ENCODE measurements around the gene ZNF280A. TPM values are rescaled to one million over a fixed set of nuclear protein-coding genes. Genes with fewer than 3 reads are reported as not detected.

ZNF280A gene
- total RNA-seq, 4 donors from 2014 or later: not detected

DNA sequence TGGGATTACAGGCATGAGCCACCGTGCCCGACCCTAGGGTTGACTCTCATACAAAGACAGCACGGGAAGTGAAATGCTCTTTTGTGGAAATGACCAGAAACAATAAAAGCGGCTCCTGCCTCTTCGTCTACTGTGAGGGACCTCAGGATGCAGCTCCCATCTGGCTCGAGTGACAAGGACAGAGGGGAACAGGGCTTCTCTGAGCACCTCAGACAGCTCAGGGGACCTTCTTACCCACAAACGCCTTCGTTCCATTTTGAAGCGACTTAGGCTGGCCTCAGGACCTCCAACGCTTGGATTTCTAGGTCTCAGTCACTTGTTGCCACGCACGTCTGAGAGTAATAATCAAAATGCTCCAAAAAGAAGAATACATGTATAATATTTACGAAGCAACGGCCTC is 36.5 kb upstream of the ZNF280A start:
- no peak for TF ChIP-seq CTCF (IDR thresholded peaks at IDR 0.05; ENCODE audit: low read depth)

DNA sequence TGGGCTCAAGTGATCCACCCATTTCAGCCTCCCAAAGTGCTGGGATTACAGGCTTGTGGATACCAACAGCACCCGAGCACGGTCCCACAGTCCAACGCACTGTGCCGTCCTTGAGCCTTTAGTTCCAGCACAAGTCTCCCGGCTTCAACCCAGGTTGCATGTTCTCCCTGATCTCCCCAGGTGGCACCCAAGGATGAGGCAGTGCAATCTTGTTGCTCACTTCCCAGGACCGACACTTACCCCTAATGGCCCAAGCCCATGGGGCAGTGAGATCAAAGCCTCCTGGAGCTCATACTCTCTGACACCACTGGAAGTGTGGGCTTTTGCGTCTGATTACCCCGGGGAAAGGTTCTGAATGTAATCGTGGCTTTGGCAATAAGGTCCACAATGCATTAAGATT is 35.5 kb upstream of the ZNF280A start:
- no peak for TF ChIP-seq CTCF (IDR thresholded peaks at IDR 0.05; ENCODE audit: low read depth)

- TF ChIP-seq CTCF (IDR thresholded peaks at IDR 0.05; ENCODE audit: low read depth): no peak
Measured at GRCh38 chr22:22554587-22555284, 34.7 kb upstream of the ZNF280A start.

DNA sequence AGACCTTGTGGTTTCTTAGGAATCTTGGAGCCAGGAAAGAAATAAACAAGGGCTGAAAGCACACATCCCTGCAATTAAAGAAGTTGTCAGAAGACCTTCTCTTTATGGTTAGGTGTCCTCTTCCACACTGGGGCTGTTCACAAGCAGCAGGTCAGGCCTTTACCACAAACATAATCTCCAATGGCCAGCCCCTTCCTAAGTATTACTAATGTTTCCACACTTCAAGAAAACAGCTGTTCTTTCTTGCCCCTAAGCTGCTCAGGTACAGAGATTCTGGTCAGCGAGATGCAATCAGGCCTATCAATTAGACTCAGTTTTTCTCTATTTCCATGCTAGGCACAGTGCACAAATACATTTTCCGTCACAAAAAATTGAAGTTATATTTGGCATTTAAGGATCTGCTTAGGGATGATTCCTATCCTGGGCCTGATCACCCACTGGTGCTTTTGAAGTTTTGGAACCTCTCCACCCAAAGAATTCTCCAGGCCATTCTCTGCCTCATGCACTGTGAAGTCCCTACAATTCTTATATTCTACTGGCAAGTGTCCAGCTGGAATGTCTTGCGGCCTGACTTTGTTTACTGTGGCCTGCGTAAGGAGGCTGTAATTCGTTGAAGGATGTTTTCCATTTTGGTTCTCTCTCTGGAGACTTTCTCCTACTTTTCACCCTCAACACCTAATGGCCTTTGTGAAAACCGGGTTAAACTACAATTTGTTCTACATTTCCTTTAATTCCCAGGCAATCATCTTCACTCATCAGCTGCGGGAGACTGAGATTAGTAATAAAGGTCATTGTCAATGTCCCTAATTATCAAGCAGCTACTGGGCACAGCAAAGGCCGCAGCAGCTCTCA is 33.9 kb upstream of the ZNF280A start:
- no peak for TF ChIP-seq CTCF (IDR thresholded peaks at IDR 0.05; ENCODE audit: low read depth)

GRCh38 chr22:22553141-22553540 is 33.1 kb upstream of the ZNF280A start:
- TF ChIP-seq CTCF (IDR thresholded peaks at IDR 0.05; ENCODE audit: low read depth): no peak

- TF ChIP-seq CTCF (IDR thresholded peaks at IDR 0.05; ENCODE audit: low read depth): no peak
Measured at GRCh38 chr22:22552630-22553029, 32.6 kb upstream of the ZNF280A start.

DNA sequence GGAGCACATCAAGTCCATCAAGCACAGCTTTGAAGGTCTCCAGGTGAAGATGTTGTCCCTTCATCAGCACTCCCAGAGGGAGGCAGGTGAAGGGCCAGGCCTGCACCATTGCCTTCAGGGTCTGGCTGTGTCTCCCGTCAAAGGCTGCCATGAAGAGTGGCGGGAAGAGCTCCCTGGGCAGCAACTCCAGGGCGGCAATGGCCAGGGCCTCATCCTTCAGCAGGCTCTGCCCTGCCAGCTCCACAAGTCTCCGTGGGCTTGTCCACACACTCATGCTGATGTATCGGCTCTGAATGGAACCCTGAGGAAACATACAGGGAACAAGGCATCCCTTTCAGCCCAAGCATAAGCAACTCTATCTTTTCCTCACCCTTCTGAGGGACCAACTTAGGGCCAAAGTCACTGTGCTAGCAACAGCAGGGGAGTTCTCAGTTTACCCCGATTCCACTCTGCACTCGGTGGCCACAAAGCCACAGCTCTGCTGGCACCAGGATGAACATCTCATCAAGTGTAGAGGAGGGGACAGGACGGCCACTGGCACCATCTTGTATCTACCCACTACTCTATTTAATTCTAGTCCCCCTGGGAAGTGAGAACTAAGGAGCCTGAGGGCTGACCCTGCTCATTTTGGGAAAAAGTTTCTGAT is 30.8 kb upstream of the ZNF280A start:
- no peak for TF ChIP-seq CTCF (IDR thresholded peaks at IDR 0.05; ENCODE audit: low read depth)
